ENCODE results near the gene HYAL3. TPM values are rescaled to one million over a fixed set of nuclear protein-coding genes. Genes with fewer than 3 reads are reported as not detected.
A peak's percentile ranks its signal among the peaks of the same experiment; 100 is the strongest.
"Not testable (repeated sequence)": the region's sequence is repeated elsewhere in the genome, so short reads cannot be mapped to it uniquely, and the experiment has no call there.

HYAL3 gene
- total and polyA plus RNA-seq, 5 experiments from 2014 or later, result 2.5 to 4.7 (median 3.2) TPM

- POLR2A ChIA-PET, result interaction anchor here (0.6 to 1.1 kb wide), 3 partner anchors 17 to 78 kb away, joined by 3 to 4 read pairs (median 3); no protein-coding TSS in a partner anchor
- no peak for DNase-seq
- peak overlapping the region in 2 of 10 donors; percentile 40 to 57 for H3K27ac Mint-ChIP-seq
- ATAC-seq, result no peak
- peaks cover 2 to 7% (median 5%) of the 10 kb centered on the region in 4 donors for H3K4me1 Mint-ChIP-seq
- H3K27me3 Mint-ChIP-seq, result peaks cover 0 to 18% (median 10%) of the 10 kb centered on the region in 5 donors
- H3K9me3 Mint-ChIP-seq, result no peaks in the 10 kb centered on the region
- H3K4me3 Mint-ChIP-seq, result no peak overlapping the region
- H3K36me3 Mint-ChIP-seq, result peaks cover 0 to 4% (median 0%) of the 10 kb centered on the region in 3 donors
These were observed 35.5 kb downstream of the HYAL3 start for GRCh38 chr3:50263478-50264382.

GRCh38 chr3:50262778-50263177 lies 36.4 kb downstream of the HYAL3 start:
- no peak overlapping the region for H3K4me3 Mint-ChIP-seq
- H3K36me3 Mint-ChIP-seq, result peaks cover 0 to 10% (median 0%) of the 10 kb centered on the region in 3 donors
- POLR2A ChIA-PET, result no interaction called here
- ATAC-seq, result no peak
- no peaks in the 10 kb centered on the region for H3K9me3 Mint-ChIP-seq
- DNase-seq, result no peak
- H3K4me1 Mint-ChIP-seq, result peaks cover 2 to 7% (median 5%) of the 10 kb centered on the region in 4 donors
- H3K27ac Mint-ChIP-seq, result peak overlapping the region in 2 of 10 donors; percentile 40 to 65
- H3K27me3 Mint-ChIP-seq, result peaks cover 0 to 9% (median 4%) of the 10 kb centered on the region in 5 donors

DNA sequence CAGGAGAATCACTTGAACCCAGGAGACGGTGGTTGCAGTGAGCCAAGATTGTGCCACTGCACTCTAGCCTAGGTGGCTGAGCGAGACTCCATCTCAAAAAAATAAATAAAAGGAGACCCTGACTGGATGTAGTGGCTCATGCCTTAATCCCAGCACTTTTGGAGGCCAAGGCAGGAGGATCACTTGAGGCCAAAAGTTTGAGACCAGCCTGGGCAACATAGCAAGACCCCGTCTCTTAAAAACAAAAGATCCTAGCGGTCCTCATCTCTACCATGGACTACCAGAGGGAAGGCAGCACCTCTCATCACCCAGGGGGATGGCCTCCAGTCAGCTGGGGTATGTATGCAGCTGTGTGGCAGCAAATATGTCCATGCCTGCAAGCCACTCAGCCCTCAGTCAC lies 37.0 kb downstream of the HYAL3 start:
- H3K36me3 Mint-ChIP-seq, result peaks cover 0 to 15% (median 3%) of the 10 kb centered on the region in 3 donors
- ATAC-seq, H3K27ac Mint-ChIP-seq, H3K4me3 Mint-ChIP-seq, H3K27me3 Mint-ChIP-seq, H3K4me1 Mint-ChIP-seq, H3K9me3 Mint-ChIP-seq, DNase-seq: not testable (repeated sequence)
- POLR2A ChIA-PET, result interaction anchor here (1.4 kb wide), 1 partner anchor 27 kb away, joined by 3 read pairs; no protein-coding TSS in a partner anchor

DNA sequence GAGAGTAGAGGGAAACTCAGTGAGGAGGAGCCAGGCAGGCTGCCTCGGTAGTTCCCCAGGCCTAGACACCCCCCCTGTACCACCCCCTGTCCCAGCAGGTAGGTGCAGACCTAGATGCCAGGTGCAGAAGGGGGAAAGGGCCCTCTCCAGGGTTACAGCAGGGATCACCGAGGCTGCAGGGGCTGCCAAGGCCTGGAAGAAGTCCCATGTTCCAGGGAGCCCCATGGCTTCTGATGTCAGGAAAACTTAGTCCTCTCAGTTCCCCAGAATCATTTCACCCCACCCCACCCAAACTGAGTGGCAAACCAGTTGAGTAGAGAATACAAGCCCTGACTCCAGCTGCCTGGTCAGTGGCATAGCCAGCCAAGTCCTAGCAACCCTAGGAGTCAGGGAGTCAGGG lies 37.7 kb downstream of the HYAL3 start:
- Mint-ChIP-seq H3K27me3 (peaks cover 0 to 4% (median 2%) of the 10 kb centered on the region in 5 donors), H3K4me1 (peaks cover 2 to 14% (median 9%) of the 10 kb centered on the region in 4 donors), H3K9me3 (no peaks in the 10 kb centered on the region), H3K4me3 (peak overlapping the region in 4 of 10 donors; percentile 22 to 79 (median 35)), H3K36me3 (peaks cover 0 to 22% (median 3%) of the 10 kb centered on the region in 3 donors), H3K27ac (peak overlapping the region in 3 of 10 donors; percentile 22 to 63 (median 63))
- no peak for ATAC-seq
- POLR2A ChIA-PET, result interaction anchor here (0.6 to 2.9 kb wide), 5 partner anchors 15 to 26 kb away, joined by 3 to 23 read pairs (median 3); no protein-coding TSS in a partner anchor
- DNase-seq, result no peak

DNA sequence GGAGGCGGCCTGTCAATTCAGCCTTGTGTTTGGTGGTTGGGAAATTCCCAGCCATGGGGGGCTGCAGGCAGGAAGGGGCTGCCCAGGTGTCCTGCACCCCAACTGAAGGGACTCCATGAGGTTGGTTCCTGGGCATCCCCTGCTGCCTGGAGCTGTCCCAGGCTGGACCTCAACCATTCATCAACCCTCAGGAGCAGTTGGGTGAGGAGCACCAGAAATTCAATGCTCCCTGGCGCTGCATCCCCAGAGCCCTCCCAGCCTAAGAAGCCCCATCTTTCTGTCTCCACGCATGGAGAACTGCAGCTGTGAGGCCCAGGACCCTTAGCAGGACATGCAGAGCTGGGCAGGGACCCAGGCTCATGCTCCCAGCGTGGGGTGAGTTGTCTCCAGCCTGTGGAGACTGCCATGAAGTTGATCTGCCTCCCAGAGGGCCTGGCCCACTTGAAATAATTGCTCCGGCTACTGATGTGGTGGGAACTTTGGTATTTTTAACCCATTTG lies 38.2 kb downstream of the HYAL3 start:
- POLR2A ChIA-PET, result interaction anchor here (0.6 to 2.9 kb wide), 6 partner anchors 11 to 25 kb away, joined by 3 to 23 read pairs (median 4); no protein-coding TSS in a partner anchor
- peaks cover 2 to 14% (median 10%) of the 10 kb centered on the region in 4 donors for H3K4me1 Mint-ChIP-seq
- peak overlapping the region in 6 of 10 donors; percentile 47 to 79 (median 68) for H3K4me3 Mint-ChIP-seq
- H3K27ac Mint-ChIP-seq, result peak overlapping the region in 7 of 10 donors; percentile 3 to 83 (median 53)
- ATAC-seq (no peak), DNase-seq (no peak)
- H3K27me3 Mint-ChIP-seq, result peaks cover 0 to 4% (median 0%) of the 10 kb centered on the region in 5 donors
- H3K36me3 Mint-ChIP-seq, result peaks cover 0 to 27% (median 3%) of the 10 kb centered on the region in 3 donors
- no peaks in the 10 kb centered on the region for H3K9me3 Mint-ChIP-seq

DNA sequence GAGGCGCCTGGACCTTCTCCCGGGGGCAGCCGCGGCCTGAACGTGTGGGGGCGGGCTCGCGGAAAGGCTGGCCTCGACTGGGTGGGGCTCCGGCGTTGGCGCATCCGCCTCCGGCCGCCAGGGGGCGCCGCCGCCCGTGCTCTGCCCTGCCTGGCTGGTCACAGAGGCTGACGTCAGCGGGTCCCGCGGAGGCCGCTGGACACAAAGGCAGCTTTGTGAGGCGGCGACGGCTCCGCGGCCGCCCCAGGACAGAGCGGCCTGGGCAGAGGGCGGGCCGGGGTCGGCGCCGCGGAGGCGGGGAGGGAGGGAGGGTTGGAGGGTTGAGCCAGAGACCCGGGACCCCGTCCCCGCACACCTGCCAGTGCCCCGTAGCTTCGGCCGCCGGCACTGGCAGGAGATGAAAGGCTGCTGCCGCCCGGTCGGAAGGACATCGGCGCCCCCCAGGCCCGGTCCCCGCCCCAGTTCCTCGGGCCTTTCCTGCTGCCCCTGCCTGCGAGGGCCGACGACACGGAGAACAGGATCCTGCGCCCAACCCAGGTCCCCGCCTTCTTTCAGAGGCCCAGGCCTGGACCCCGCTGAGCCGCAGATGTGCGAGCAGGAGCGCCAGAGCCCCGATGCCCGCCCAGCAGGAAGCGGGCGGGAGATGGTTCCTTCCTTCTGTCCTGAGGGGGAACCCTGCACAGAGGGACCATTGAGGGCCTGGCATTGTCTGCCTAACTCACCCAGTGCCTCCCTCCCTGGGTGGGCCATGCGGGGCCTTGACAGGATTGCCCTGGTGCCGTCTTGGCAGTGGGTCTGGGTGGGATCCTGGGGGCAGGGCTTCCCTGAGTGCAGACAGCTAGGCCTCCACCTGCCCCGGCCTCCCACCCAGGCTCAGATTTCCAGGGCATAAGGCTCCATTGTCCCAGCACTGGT lies 38.9 kb downstream of the HYAL3 start:
- Mint-ChIP-seq H3K4me3 (peak overlapping the region; percentile 61 to 85 (median 75)), H3K27ac (peak overlapping the region in 8 of 10 donors; percentile 39 to 93 (median 87)), H3K4me1 (peaks cover 2 to 14% (median 10%) of the 10 kb centered on the region in 4 donors), H3K27me3 (no peaks in the 10 kb centered on the region), H3K9me3 (no peaks in the 10 kb centered on the region), H3K36me3 (peaks cover 0 to 27% (median 3%) of the 10 kb centered on the region in 3 donors)
- ATAC-seq (peak; percentile 94 to 95), DNase-seq (peak; percentile 65 to 87 (median 81))
- POLR2A ChIA-PET, result interaction anchor here (0.7 to 2.9 kb wide), 9 partner anchors 10 to 77 kb away, joined by 3 to 23 read pairs (median 5); no protein-coding TSS in a partner anchor

- no peak for DNase-seq
- H3K27me3 Mint-ChIP-seq, result no peaks in the 10 kb centered on the region
- POLR2A ChIA-PET, result interaction anchor here (0.7 to 2.9 kb wide), 11 partner anchors 9 to 91 kb away, joined by 3 to 23 read pairs (median 5); partner anchors contain the start of genes CYB561D2 and NPRL2
- peak; percentile 15 to 23 for ATAC-seq
- H3K4me1 Mint-ChIP-seq, result peaks cover 2 to 16% (median 11%) of the 10 kb centered on the region in 4 donors
- H3K4me3 Mint-ChIP-seq, result peak overlapping the region; percentile 64 to 85 (median 75)
- H3K36me3 Mint-ChIP-seq, result peaks cover 0 to 29% (median 3%) of the 10 kb centered on the region in 3 donors
- H3K27ac Mint-ChIP-seq, result peak overlapping the region in 8 of 10 donors; percentile 60 to 93 (median 87)
- H3K9me3 Mint-ChIP-seq, result no peaks in the 10 kb centered on the region
These were observed 39.7 kb downstream of the HYAL3 start for GRCh38 chr3:50259432-50260026.

DNA sequence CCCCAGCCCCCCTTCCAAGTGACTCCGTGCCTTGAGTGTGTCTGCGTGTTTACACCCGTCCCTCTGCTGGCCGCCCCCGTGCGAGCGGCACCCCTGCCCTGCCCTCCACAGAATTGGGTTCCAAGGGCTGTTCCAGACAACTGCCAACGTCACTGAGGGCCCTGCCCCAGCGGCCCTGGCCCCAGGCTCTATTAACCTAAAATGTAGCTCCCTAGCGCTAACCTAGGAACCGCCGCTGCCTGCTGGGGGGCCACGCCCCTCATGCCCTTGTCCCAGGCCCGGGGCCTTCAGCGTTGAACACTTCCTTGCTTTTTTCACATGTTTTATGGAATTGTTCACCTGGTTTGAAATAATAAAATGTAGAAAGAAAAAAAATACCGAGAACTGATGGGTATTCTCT lies 40.2 kb downstream of the HYAL3 start:
- peak overlapping the region in 1 of 10 donors; percentile 88 for H3K27ac Mint-ChIP-seq

DNA sequence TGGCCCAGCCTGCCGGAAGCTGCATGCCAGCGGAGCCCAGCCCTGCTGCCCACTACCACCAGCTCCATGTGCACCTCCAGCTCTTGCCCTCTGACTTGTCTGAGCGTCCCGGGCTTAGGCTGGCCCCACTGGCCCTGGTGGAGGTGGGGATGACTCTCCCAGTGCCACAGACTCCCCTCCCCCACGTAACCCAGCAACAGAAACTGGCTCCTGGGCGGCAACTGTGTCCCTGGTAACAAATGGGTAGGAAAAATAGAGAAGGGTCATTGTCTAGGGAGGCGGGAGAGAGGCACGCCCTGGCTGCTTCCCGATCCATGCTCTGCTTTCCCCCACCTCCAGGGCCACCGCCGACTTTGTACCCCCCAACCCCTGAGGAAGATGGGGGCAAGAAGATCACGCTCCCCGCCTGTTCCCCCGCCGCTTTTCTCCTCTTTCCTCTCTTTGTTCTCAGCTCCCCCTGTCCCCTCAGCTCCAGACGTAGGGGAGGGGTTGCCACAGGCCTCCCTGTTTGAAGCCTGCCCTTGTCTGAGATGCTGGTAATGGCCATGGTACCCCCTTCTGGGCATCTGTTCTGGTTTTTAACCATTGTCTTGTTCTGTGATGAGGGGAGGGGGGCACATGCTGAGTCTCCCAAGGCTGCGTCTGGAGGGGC lies 41.0 kb downstream of the HYAL3 start:
- peak overlapping the region in 1 of 10 donors; percentile 88 for H3K27ac Mint-ChIP-seq
- no peaks in the 10 kb centered on the region for H3K9me3 Mint-ChIP-seq
- no peak overlapping the region for H3K4me3 Mint-ChIP-seq
- peaks cover 2 to 23% (median 17%) of the 10 kb centered on the region in 4 donors for H3K4me1 Mint-ChIP-seq
- no peaks in the 10 kb centered on the region for H3K27me3 Mint-ChIP-seq
- DNase-seq, result no peak
- POLR2A ChIA-PET, result interaction anchor here (0.7 to 1.3 kb wide), 4 partner anchors 9 to 22 kb away, joined by 3 to 4 read pairs (median 4); no protein-coding TSS in a partner anchor
- H3K36me3 Mint-ChIP-seq, result peaks cover 0 to 40% (median 3%) of the 10 kb centered on the region in 3 donors
- no peak for ATAC-seq

More for the DNA sequence above, 40.2 kb downstream of the HYAL3 start:
- H3K4me3 Mint-ChIP-seq, result peak overlapping the region in 1 of 10 donors; percentile 69
- peaks cover 2 to 17% (median 11%) of the 10 kb centered on the region in 4 donors for H3K4me1 Mint-ChIP-seq
- no peaks in the 10 kb centered on the region for H3K27me3 Mint-ChIP-seq
- POLR2A ChIA-PET, result interaction anchor here (0.7 to 2.9 kb wide), 8 partner anchors 10 to 91 kb away, joined by 3 to 23 read pairs (median 4); partner anchors contain the start of genes CYB561D2 and NPRL2
- ATAC-seq (no peak), DNase-seq (no peak)
- peaks cover 0 to 32% (median 3%) of the 10 kb centered on the region in 3 donors for H3K36me3 Mint-ChIP-seq
- no peaks in the 10 kb centered on the region for H3K9me3 Mint-ChIP-seq

DNA sequence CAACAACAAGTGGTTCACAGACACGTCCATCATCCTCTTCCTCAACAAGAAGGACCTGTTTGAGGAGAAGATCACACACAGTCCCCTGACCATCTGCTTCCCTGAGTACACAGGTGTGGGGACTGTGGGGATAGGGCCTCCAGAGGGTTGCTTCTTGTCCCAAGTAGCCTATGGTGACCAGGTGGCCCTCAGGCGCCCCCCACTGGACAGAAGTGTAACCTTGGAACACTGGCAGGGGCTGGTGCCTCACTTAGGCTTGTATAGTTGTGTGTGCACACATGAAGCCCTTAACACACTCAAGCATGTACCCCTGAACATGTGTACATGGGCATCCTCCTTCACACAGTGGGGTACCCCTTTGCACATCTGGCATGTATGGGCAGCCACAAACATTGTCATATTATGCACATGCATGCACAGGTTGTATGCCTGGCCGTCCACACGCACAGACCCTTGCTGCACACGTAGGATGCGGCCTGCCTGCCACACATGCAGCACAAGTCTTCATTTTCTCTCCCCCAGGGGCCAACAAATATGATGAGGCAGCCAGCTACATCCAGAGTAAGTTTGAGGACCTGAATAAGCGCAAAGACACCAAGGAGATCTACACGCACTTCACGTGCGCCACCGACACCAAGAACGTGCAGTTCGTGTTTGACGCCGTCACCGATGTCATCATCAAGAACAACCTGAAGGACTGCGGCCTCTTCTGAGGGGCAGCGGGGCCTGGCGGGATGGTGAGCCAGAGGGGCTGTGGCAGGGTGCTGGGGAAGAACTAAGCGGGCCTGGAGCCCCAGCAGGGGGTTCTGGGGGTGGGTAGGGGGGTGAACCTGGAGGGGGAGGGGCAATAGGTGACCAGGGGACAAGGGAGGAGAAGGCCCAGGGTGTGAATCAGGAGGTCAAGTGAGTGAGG lies 42.0 kb downstream of the HYAL3 start:
- no peak for DNase-seq
- ATAC-seq, result no peak
- peak overlapping the region in 5 of 10 donors; percentile 21 to 68 (median 56) for H3K27ac Mint-ChIP-seq
- H3K4me1 Mint-ChIP-seq, result peaks cover 2 to 27% (median 19%) of the 10 kb centered on the region in 4 donors
- H3K27me3 Mint-ChIP-seq, result no peaks in the 10 kb centered on the region
- peaks cover 0 to 45% (median 3%) of the 10 kb centered on the region in 3 donors for H3K36me3 Mint-ChIP-seq
- POLR2A ChIA-PET, result interaction anchor here (3.0 kb wide), 1 partner anchor 14 kb away, joined by 8 read pairs; no protein-coding TSS in a partner anchor
- peak overlapping the region in 1 of 10 donors; percentile 5 for H3K4me3 Mint-ChIP-seq
- H3K9me3 Mint-ChIP-seq, result no peaks in the 10 kb centered on the region

Data from naive thymus-derived CD8-positive, alpha-beta T cell (primary cell).